AML-193 (cell line): ENCODE data around the gene TSPEAR.

Experiments
- DNase-seq, 2 experiments: peaks; one replicate each; lab custom pipeline; 2025; lab: John Stamatoyannopoulos, UW

TSPEAR gene

DNA sequence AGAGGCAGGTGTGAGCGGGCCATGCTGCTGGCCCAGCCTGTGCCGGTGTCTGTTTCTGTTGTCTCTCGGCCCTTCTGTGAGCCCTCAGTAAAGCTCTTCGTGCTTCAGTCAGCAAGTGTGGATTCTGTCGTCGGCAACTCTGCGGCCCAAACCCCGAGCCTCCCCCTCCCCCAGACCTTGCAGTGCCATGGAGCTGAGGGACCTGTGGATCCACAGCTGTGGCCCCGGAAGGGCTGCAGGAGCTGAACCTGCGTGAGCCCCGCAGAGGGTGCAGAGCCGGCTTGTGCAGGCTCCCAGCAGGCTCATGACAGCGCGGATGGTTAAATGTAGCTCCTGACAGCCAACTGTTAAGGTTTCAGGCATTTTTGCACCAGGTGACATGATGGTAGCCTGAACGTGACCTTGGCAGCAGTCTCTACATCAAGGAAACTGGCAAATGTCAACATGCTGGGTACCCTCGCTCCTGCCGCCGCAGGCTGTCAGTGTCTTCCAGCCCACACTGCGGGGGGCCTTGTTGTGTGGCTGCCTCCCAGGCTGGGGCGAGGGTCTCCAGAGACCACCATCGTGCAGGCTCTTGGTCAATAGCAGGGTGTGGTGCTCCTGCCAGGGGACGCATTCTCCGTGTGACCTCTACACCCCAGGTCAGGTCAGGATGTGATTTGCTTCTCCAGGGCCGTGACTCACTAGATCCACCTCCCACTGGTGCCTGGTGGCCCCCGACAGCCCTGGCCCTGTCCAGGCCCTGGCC lies 249.1 kb downstream of the TSPEAR start:
- no peak for DNase-seq

DNA sequence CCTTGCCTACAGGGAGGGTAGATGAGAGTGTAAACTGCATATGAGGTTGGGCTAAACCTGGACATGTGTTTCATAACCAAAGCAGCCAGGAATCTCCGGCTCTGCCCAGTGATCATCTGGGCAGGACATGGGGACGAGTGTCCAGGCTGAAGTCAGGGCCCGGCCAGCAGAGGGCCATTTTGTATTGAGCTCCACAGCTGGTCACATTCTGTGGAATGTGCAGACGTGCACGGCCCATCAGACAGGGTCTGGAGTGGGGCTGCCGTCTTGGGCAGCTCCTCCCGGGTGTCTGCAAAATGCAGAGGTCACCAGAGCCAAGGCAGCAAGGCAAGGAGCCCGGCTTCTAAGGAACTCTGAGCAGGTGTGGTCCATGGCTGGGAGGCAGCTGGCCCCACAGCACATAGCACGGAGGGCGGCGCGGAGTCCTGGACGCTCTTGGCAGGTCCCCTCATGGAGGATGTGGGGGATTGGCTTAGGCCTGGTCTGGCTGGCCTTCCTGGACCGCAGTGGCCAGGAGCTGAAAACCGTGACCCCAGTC lies 249.8 kb downstream of the TSPEAR start:
- DNase-seq, result no peak

DNA sequence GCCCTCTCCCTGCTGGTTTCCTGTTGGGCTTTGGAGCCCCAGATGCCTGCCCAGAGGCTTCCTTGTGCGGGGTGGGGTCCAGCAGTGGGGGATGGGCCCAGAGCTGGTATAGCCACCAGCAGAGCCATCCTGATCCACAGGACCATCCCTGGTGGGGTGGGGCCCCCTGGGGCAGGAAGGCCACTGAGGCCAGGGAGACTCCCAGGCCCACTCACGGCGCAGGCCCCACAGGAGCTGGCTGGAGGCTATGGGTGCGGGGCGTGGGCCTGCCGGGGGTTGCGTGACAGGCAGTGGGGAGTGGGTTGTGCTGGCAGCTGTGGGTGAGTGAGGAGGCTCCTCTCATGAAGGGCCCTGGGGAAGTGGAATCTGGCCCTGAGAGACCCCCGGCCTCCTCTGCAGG lies 250.4 kb downstream of the TSPEAR start:
- DNase-seq, result no peak

DNA sequence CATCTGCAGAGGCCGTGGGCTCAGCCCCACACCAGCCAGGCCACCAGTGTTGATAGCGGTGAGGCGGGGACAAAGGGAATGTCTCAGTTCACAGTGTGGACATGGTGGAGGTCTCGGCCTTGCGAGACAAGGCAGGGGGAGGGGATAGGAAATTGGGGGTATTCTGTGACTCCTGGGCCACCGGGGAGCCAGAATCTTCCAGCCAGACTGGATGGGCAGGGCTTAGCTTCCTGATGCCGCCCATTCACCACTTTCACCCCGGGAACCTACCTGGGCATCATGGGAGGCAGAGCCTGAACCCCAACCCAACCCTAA lies 251.0 kb downstream of the TSPEAR start:
- DNase-seq, result no peak

DNA sequence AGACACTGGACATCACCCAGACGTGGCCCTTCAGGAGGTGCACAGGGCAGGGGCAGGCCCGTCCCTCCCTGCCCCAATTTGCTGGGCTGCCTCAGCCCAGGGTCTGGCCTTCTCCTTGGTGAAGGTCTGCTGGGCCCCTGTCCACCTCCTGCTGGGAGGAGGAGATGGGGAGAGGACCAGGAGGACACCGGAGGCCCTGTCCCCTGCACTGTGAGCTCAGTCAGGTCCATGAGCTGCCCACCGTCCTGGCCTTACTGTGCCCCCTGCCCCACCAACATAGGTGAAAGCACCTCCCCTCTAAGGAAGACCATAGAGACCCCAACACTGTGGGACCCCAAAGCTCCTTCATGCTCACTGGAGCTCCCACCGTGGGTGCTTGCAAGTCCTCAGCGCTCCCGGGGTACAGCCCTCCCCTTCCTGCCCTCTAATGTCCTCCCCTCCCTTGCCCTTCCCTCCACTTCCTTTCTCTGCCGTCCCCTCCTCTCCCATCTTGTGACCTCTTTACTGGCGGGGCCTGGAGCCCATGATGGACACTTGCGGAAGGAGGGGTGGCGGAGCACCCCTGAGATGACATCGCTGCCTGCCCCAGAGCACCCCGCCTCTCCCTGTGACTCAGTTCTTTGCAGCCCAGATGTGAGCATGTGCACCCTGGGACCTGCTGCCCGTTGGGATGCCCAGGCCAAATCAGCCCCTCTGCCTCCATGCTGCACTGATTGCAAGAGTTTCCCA lies 251.5 kb downstream of the TSPEAR start:
- DNase-seq, result no peak

DNA sequence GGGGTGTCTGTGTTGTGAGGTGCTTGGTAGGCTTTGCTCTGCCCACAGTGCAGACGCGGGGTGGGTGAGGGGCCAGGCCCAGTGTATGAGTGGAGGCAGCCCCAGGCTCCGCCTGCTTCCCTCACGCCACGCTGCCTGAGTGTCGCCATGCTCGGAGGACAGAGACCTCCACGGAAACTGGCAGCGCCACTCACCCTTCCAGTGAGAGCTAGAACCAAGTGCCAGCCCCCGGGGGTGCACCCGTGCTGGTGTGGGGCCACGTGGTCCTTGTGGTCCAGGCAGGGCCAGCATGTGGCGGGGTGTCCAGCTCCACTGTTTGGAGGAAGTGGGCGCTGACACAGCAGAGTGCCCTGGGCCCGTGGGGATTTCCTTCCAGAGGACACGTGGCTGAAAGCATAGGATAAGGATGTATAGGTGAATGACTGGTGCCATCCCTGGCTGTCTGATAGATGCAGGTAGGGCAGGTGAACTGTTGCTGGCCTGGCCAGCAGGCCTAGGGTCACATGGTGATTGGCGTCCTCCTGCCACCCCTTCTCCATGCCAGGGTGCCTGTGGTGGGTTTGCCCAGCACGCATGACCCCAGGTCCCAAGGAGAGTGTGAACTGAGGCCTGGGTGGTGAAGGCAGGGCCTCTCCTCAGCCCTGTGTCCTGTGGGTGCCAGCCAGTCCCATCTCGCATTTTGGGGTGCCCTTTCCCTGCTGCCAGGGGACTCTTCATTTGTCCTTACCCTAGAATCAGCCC lies 252.2 kb downstream of the TSPEAR start:
- no peak for DNase-seq

DNA sequence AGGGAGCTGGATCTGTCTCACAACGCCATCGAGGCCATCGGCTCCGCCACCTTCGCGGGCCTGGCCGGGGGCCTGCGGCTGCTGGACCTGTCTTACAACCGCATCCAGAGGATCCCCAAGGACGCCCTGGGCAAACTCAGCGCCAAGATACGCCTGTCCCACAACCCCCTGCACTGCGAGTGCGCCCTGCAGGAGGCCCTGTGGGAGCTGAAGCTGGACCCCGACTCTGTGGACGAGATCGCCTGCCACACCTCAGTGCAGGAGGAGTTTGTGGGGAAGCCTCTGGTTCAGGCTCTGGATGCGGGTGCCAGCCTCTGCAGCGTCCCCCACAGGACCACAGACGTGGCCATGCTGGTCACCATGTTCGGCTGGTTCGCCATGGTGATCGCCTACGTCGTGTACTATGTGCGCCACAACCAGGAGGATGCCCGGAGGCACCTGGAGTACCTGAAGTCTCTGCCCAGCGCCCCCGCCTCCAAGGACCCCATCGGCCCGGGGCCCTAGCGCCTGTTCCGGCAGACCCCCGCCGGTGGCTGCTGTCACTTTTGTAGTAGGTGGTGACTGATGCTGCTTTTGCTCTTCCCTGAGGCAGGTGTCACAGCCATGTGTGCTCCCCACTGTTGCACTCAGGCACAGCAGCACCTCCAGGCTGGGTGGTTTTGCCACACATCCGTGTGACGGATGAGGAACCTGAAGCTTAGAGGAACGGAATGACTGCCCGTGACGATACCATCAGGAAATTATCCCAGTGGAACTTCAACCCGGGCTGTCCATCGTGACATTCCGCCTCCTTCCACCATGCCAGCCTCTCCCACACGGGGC lies 254.2 kb downstream of the TSPEAR start:
- DNase-seq, result no peak

DNA sequence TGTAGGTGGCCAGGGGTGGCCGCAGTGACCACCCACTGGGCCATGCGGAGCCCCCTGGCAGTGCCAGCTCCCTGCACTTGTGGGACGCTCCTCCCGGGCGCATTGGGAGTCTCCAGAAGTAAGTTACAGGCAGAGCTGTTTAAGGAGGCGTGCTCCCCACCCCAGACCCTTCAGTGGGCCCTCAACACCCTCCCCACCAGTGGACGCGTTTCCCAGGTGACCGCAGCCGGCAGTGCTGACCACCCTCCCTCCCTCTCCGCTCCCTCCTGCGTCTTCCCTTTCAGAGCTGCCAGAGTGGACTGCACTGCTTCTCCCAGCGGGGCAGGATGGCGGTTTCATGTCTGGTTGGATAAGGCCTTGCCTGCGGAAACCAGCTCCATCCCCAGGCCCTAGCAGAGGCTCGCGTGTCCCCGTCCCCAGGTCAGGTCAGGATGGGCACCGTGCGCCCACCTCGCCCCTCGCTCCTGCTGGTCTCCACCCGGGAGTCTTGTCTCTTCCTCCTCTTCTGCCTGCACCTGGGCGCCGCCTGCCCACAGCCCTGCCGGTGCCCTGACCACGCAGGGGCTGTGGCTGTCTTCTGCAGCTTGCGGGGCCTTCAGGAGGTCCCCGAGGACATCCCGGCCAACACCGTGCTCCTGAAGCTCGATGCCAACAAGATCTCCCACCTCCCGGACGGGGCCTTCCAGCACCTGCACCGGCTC lies 255.0 kb downstream of the TSPEAR start:
- DNase-seq, result no peak

DNA sequence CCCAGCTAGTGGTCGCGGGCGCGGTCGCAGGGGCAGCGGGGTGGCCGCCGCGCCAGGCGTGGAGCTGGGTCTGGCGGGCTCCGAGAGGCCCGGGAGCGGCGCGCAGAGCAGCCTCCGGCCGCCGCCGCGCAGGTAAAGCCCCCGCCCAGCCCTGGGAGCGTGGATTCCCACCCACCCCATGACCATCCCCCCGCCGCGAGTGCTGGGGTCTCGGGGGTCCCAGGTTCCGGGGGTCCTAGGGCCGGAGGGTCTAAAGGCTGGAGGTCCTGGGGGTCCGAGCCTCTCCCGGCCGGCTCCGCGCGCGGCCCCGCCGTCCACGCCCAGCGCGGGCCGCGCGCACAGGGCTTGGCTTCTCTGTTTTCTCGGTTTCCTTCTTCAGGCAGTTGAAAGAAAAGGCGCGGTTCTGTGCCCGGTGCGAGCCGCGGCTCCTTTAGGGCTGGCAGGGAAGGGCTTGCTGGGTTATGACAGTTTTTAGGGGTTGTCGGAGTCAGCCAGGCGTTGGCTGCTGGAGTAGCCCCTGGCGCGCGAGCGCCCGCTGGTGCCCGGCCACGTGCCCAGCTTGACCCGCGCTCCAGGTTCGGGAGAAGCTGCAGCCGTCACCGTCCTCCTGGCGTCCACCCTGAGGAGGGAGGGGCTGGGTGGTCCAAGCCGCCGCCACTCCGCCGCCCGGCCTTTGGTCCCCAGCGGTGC lies 255.7 kb downstream of the TSPEAR start:
- peak; percentile 12 to 34 for DNase-seq

DNA sequence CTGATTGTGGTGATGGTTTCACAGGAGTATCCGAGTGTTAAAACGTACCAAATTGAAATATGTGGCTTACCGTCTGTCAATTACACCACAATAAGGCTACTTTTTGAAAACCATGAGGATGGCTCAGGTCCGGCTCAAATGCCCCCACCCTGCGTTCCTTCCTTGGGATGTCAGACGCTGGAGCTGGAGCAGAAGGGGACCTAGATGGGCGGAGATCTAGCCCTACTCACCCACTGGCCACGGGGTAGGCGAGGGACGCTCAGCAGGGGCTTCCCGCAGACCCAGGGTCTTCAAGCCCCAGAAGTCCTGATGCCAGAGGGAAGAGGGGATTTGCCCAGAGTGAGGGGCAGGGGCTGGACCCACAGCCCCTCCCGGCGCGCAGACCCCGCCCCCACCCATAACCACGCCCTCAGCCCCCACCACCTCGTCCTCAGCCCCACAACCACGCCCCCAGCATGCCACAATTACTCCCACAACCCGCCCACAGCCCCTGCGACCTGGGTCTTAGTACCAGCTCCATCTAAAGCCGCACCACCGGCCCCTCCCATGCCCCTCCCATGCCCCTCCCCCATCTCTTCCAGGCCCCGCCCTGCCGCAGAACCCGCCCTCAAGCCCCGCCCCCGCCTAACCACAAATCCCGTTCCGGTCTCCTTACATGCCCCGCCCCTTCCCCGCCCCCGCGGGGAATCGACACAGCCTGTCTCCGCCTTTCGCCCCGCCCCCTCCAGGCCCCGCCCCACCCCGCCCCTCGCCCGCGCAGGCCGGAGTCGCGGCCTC lies 256.4 kb downstream of the TSPEAR start, which contains the start of gene LRRC3:
Gene LRRC3 (plus strand): TSS at position 764 of the 777 bp plus-strand sequence. CDS start 1,135 bp downstream, outside the sequence.
- peak in 1 of 2 experiments; percentile 12 for DNase-seq

DNA sequence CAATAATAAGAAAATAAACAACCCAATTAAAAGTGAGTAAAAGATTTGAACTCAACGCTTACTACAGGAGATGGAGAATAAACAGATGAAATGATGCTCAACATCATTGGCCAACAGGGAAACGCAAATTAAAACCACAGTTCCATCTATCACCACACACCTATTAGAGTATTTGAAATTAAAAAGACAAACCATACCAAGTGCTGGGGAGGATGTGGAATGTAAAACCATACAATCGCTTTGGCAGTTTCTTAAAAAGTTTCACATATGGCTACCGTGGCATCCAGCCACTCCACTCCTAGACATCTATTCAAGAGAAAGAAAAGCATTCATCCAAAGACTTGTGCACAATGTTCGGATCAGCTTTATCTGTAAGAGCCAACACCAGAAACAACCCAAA lies 257.3 kb downstream of the TSPEAR start:
- no peak for DNase-seq

DNA sequence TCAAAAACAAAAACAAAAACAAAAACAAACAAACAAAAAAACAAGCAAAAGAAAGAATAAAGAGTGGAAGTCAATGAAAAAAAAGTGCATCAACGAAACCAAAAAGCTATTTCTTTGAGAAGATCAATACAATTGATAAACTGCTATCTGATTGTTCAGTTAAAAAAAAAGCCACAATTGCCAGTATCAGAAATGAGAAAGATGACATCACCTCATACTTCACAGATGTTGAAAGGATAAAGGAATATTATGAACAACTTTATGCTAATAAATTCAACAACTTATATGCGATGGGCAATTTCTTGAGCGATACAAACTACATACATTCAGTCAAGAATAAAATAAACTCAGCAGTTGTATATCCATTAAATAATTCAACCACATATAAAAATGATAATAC lies 258.3 kb downstream of the TSPEAR start:
- no peak for DNase-seq

DNA sequence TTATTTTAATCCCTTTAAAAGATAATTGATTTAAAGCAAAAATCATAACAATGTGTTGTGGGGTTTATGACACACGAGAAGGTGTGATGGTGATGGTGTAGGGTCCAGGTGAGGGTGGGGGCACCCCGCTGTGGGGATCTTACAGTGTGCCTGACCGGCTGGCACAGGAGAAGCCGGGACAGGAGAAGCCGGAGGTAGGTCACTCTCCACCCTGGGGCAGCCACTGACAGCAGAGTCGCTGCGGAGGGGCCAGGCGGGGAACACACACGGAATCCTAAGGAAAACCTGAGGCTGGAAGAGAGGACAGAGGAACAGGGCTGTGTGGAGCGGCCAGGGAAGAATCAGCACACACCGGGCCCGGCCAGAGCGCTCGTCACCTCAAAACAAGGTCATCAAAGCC lies 260.4 kb downstream of the TSPEAR start:
- no peak for DNase-seq

DNA sequence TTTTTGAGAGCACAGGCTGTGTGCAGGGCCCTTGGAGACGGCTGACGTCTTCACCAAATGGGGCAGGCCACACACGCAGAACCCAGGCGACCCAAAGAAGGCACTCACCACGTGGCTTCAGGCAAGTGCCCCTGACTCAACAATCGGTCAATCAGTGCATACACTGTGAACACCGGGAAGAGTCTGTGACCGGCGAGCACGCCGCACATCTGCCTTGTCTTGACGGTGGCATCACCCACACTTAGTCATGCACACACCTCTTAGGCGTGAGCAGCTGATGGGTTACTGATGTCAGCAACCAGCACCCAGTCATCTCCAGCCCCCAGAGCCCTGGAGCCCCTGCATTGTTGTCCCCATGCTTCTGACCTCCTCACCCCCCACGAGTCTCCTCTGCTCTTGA lies 261.0 kb downstream of the TSPEAR start:
- no peak for DNase-seq

DNA sequence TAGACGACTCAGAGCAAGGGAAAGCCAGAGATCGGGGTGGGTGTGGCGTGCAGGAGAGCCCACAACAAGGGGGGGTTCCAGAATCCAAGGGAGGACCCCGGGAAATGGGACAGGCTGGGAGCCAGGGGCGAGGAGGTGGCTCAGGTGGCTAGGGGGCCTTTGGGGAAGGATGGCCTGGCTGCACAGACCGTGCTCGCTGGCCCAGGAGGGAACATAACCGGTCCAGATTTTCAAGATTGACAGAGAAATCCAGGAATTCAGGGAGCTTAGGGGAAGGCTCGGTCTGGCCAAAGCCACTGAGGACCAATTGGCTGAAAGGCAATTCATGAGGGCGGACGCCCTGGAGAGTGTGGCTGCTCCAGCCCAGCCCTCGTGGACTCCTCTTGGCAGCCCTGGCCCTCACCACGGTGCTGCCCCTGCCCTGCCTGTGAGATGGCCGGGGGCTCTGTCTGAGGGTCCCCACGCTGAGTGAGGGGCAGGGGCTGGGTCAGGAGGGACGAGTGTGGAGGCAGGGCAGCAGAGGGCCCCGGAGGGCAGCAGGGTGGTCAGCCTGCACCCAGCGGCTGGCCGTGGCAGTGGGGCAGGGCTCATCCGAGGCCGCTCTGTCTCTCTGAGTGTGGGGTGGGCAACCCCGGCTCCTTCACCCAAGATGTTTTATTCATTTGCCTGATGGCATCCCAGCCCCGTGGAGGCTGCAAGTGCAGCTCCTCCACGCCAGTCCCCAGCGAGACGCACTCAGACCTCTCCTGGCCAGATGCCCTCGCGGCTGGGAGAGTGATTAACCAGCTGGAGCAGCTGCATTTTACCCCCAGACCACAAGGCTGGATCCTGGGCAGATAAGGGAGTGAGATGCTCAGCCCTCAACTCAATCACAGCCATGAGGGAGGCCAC lies 261.7 kb downstream of the TSPEAR start:
- DNase-seq, result no peak

DNA sequence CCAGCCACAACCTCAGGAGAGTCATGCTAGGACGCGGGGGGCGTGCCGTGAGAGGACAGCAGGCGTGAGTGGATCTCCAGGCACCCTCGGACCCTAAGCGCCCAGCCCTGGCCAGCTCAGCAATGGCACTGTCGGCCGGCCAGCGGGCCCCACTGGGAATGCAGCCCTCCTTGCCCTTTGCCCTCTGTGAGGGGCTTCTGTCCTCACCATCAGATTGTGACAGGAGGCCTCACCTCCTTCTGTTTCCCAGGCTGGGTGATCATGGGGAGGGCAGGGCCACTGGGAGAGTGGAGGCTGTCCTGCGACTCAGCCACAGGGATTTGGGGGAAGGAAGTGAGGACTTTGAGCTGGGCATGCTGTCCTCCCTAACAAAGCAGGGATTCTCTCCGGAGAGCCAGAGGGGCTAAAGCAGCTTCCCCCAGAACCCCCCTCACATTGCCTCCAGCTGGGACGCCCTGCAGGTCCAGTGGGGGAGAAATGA lies 262.7 kb downstream of the TSPEAR start:
- DNase-seq, result no peak
